MM.1S (cell line): ENCODE measurements around the gene CYP27A1.

ENCODE experiments used
- EZH2 ChIP-seq: fragments of 300-600 bp; sonication (generic); optimal IDR thresholded peaks from 2 replicates; pipeline ENCODE3; 2017; ENCODE audit warnings: low read depth, mild to moderate bottlenecking, antibody characterized with exemption, low read length, mixed read lengths
- TF ChIP-seq, protein P1 (sequence below): fragments of 300-600 bp; sonication (generic); IDR thresholded peaks from 2 replicates; pipeline ENCODE4 v1.5.1; 2016; ENCODE audit warnings: antibody characterized with exemption, low read length, mixed read lengths

GRCh38 chr2:218850796-218851195 lies 68.8 kb downstream of the CYP27A1 start:
- TF ChIP-seq, protein P1, sequence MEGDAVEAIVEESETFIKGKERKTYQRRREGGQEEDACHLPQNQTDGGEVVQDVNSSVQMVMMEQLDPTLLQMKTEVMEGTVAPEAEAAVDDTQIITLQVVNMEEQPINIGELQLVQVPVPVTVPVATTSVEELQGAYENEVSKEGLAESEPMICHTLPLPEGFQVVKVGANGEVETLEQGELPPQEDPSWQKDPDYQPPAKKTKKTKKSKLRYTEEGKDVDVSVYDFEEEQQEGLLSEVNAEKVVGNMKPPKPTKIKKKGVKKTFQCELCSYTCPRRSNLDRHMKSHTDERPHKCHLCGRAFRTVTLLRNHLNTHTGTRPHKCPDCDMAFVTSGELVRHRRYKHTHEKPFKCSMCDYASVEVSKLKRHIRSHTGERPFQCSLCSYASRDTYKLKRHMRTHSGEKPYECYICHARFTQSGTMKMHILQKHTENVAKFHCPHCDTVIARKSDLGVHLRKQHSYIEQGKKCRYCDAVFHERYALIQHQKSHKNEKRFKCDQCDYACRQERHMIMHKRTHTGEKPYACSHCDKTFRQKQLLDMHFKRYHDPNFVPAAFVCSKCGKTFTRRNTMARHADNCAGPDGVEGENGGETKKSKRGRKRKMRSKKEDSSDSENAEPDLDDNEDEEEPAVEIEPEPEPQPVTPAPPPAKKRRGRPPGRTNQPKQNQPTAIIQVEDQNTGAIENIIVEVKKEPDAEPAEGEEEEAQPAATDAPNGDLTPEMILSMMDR: no peak
- no peak for TF ChIP-seq EZH2
